Measurements from ENCODE around the gene IGFBP6. TPM values are rescaled to one million over a fixed set of nuclear protein-coding genes. Genes with fewer than 3 reads are reported as not detected.

IGFBP6 gene
- total and polyA plus RNA-seq, 9 of the 15 experiments (the other 6 are each of a cell fraction or from before 2014, with no cell fraction given), result 0.15 to 1.4 (median 0.54) TPM

- TF ChIP-seq, protein P1, sequence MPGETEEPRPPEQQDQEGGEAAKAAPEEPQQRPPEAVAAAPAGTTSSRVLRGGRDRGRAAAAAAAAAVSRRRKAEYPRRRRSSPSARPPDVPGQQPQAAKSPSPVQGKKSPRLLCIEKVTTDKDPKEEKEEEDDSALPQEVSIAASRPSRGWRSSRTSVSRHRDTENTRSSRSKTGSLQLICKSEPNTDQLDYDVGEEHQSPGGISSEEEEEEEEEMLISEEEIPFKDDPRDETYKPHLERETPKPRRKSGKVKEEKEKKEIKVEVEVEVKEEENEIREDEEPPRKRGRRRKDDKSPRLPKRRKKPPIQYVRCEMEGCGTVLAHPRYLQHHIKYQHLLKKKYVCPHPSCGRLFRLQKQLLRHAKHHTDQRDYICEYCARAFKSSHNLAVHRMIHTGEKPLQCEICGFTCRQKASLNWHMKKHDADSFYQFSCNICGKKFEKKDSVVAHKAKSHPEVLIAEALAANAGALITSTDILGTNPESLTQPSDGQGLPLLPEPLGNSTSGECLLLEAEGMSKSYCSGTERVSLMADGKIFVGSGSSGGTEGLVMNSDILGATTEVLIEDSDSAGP (CRISPR knock-in tag; IDR thresholded peaks at IDR 0.05), result no peak
- no peak for TF ChIP-seq HMG20A (CRISPR knock-in tag; conservative IDR thresholded peaks at IDR 0.05)
- TF ChIP-seq MTF1 (CRISPR knock-in tag; IDR thresholded peaks at IDR 0.05; ENCODE audit: borderline replicate concordance), result no peak
- TF ChIP-seq ZNF780A (CRISPR knock-in tag; IDR thresholded peaks at IDR 0.05), result no peak
- no peak for TF ChIP-seq GTF3C2 (IDR thresholded peaks at IDR 0.05; ENCODE audit: borderline replicate concordance, extremely low read depth, insufficient read length)
- TF ChIP-seq CBX2 (IDR thresholded peaks at IDR 0.05; ENCODE audit: insufficient read depth, low read length, poor library complexity, severe bottlenecking), result no peak
- no peak for TF ChIP-seq NR4A1 (CRISPR knock-in tag; IDR thresholded peaks at IDR 0.05)
- TF ChIP-seq NR4A1 (tag; IDR thresholded peaks at IDR 0.05), result no peak
- no peak for TF ChIP-seq JUNB (CRISPR knock-in tag; conservative IDR thresholded peaks at IDR 0.05)
Measured at GRCh38 chr12:53131844-53132243, 34.4 kb downstream of the IGFBP6 start (continued).
